ENCODE results near the gene RADIL.
A peak's percentile ranks its signal among the peaks of the same experiment; 100 is the strongest.
"Not testable (repeated sequence)": the region's sequence is repeated elsewhere in the genome, so short reads cannot be mapped to it uniquely, and the experiment has no call there.

RADIL gene

GRCh38 chr7:4805110-4805983 lies 78.2 kb downstream of the RADIL start:
- DNase-seq: no peak

GRCh38 chr7:4803397-4804241 lies 79.9 kb downstream of the RADIL start:
- DNase-seq: no peak

- DNase-seq: not testable (repeated sequence)
Observed at GRCh38 chr7:4802577-4802976, 80.9 kb downstream of the RADIL start.

- DNase-seq: no peak
Observed at GRCh38 chr7:4801839-4802231, 81.7 kb downstream of the RADIL start.

- DNase-seq: no peak
Observed at GRCh38 chr7:4800926-4801838, 82.3 kb downstream of the RADIL start.

GRCh38 chr7:4800487-4800886 lies 83.0 kb downstream of the RADIL start:
- DNase-seq: no peak

- DNase-seq: no peak
Observed at GRCh38 chr7:4799508-4800268, 83.8 kb downstream of the RADIL start.

- DNase-seq: no peak
Observed at GRCh38 chr7:4798706-4799235, 84.7 kb downstream of the RADIL start.

GRCh38 chr7:4797858-4798705 lies 85.4 kb downstream of the RADIL start:
- DNase-seq: peak; percentile 64

GRCh38 chr7:4796453-4796852 lies 87.1 kb downstream of the RADIL start:
- DNase-seq: no peak

- DNase-seq: no peak
Observed at GRCh38 chr7:4794591-4795350, 88.7 kb downstream of the RADIL start.

GRCh38 chr7:4794171-4794570 lies 89.3 kb downstream of the RADIL start:
- not testable (repeated sequence) for DNase-seq

GRCh38 chr7:4793385-4793993 lies 90.0 kb downstream of the RADIL start:
- DNase-seq: not testable (repeated sequence)

GRCh38 chr7:4792537-4793126 lies 90.9 kb downstream of the RADIL start:
- peak; percentile 14 for DNase-seq

GRCh38 chr7:4791738-4792536 lies 91.6 kb downstream of the RADIL start:
- DNase-seq: peak; percentile 81

- no peak for DNase-seq
Observed at GRCh38 chr7:4791101-4791737, 92.3 kb downstream of the RADIL start.

- DNase-seq: no peak
Observed at GRCh38 chr7:4790516-4790991, 93.0 kb downstream of the RADIL start.

GRCh38 chr7:4790078-4790465 lies 93.4 kb downstream of the RADIL start:
- DNase-seq: no peak
